ENCODE measurements around the gene LUC7L. TPM values are rescaled to one million over a fixed set of nuclear protein-coding genes. Genes with fewer than 3 reads are reported as not detected.

Gene LUC7L
- total and polyA plus RNA-seq, 2 of the 8 experiments (the other 6 are each of a cell fraction or from before 2014, with no cell fraction given) = 49.7 to 129 TPM

- FAIRE-seq (no peak), DNase-seq (ENCODE audit: low read depth in 1 of 2, low spot score in 2 of 2) (no peak)
- H2BK120ac ChIP-seq (replicated peaks; ENCODE audit: low read depth, low read length) = no peak overlapping the region
- H4K8ac ChIP-seq (ENCODE audit: extremely low read depth, insufficient read depth, low read length) = no peak overlapping the region
- H3K23ac ChIP-seq (ENCODE audit: insufficient read length) = no peak overlapping the region
- 91% methylated on average over 10 of the region's 13 CpGs; no CpG with 5 or more reads in 1 of the 2 experiments for WGBS, 2 experiments (ENCODE audit: extremely low coverage in 1 of 2, insufficient coverage in 1 of 2, insufficient read length in 1 of 2, insufficient replicate concordance in 2 of 2, low coverage in 1 of 2, low lambda C conversion rate in 2 of 2, missing lambda C conversion rate in 1 of 2)
- no peak overlapping the region for H3K4ac ChIP-seq (replicated peaks; ENCODE audit: insufficient read length, low read depth, low read length)
- no peak overlapping the region for H2BK20ac ChIP-seq (ENCODE audit: low read length)
- no peak overlapping the region for H3K56ac ChIP-seq (replicated peaks; ENCODE audit: insufficient read length, low read depth, low read length)
- no peak for TF ChIP-seq NRF1 (IDR thresholded peaks at IDR 0.05; ENCODE audit: low read depth, low read length)
- TF ChIP-seq KDM1A (IDR thresholded peaks at IDR 0.05; ENCODE audit: borderline replicate concordance, low read length) = no peak
- no peak for TF ChIP-seq CHD2 (IDR thresholded peaks at IDR 0.05; ENCODE audit: low read length)
- no peak for TF ChIP-seq EP300 (IDR thresholded peaks at IDR 0.05; ENCODE audit: borderline replicate concordance in 1 of 2, low read depth in 2 of 2, low read length in 2 of 2)
- no peak for TF ChIP-seq RFX5 (IDR thresholded peaks at IDR 0.05; ENCODE audit: borderline replicate concordance, low read depth, low read length)
- TF ChIP-seq CTBP2 (IDR thresholded peaks at IDR 0.05; ENCODE audit: borderline replicate concordance, insufficient read depth, insufficient read length, low read length) = no peak
- no peak for TF ChIP-seq SIX5 (IDR thresholded peaks at IDR 0.05; ENCODE audit: low read depth, low read length)
- TF ChIP-seq YY1 (IDR thresholded peaks at IDR 0.05; ENCODE audit: low read depth, low read length) = no peak
- no peak for TF ChIP-seq EZH2 (IDR thresholded peaks at IDR 0.05; ENCODE audit: low read depth, low read length, severe bottlenecking)
- no peak for TF ChIP-seq RBBP5 (IDR thresholded peaks at IDR 0.05; ENCODE audit: borderline replicate concordance, low read depth, low read length)
- no peak for TF ChIP-seq CREB1 (IDR thresholded peaks at IDR 0.05)
- no peak for TF ChIP-seq GABPA (IDR thresholded peaks at IDR 0.05; ENCODE audit: borderline replicate concordance, insufficient read depth, low read length)
- TF ChIP-seq KDM5A (IDR thresholded peaks at IDR 0.05; ENCODE audit: low read length) = no peak
- no peak for TF ChIP-seq CBX5 (IDR thresholded peaks at IDR 0.05; ENCODE audit: low read depth, low read length)
- no peak for TF ChIP-seq MAFK (IDR thresholded peaks at IDR 0.05; ENCODE audit: low read depth, low read length)
- H2AK5ac ChIP-seq (ENCODE audit: low read depth, low read length) = no peak overlapping the region
- no peaks in the 10 kb centered on the region for H3K79me2 ChIP-seq (ENCODE audit: control insufficient read depth in 1 of 2, insufficient read depth in 2 of 2, low read length in 2 of 2)
- no peaks in the 10 kb centered on the region for H3K9me3 ChIP-seq (ENCODE audit: insufficient read depth in 2 of 2, low read depth in 1 of 2, low read length in 1 of 2)
- H3K4me3 ChIP-seq (ENCODE audit: extremely low read depth in 1 of 4, insufficient read depth in 2 of 4, low read depth in 3 of 4, low read length in 4 of 4) = no peak overlapping the region
- H3K9ac ChIP-seq (replicated peaks in 1 of 4; ENCODE audit: extremely low read depth in 1 of 4, low read depth in 3 of 4, low read length in 3 of 4) = no peak overlapping the region
- H3K27ac ChIP-seq (ENCODE audit: low read depth, low read length) = no peak overlapping the region
- no peak overlapping the region; the same call in 1 of the 2 replicates for H2BK5ac ChIP-seq (ENCODE audit: low read depth, low read length)
- no peaks in the 10 kb centered on the region for H3K27me3 ChIP-seq (replicated peaks in 1 of 4; ENCODE audit: control insufficient read depth in 3 of 4, extremely low read depth in 1 of 4, insufficient read depth in 3 of 4, low read length in 3 of 4)
- no peaks in the 10 kb centered on the region for H3K79me1 ChIP-seq (ENCODE audit: low read depth, low read length)
- no peak overlapping the region for H2BK15ac ChIP-seq (ENCODE audit: low read length)
- no peaks in the 10 kb centered on the region for H3K4me1 ChIP-seq (replicated peaks in 1 of 4; ENCODE audit: control insufficient read depth in 3 of 4, insufficient read depth in 4 of 4, low read length in 3 of 4)
- ChIA-PET CTCF (ENCODE audit: partially characterized antibody) (interaction anchor here (0.6 kb wide), 1 partner anchor 185 kb away, joined by 3 read pairs; no protein-coding TSS in a partner anchor), POLR2A (ENCODE audit: partially characterized antibody) (no interaction called here)
- H3K18ac ChIP-seq (ENCODE audit: extremely low read depth, low read length) = no peak overlapping the region
- H3K14ac ChIP-seq (ENCODE audit: insufficient read length) = no peak overlapping the region
- no peak overlapping the region for H3K4me2 ChIP-seq (ENCODE audit: insufficient read depth in 1 of 2, low read depth in 2 of 2, low read length in 2 of 2)
- H4K5ac ChIP-seq (ENCODE audit: insufficient read length, low read depth, low read length) = no peak overlapping the region
- H2AFZ ChIP-seq (ENCODE audit: low read length) = no peak overlapping the region
- no peak overlapping the region for H2BK12ac ChIP-seq (ENCODE audit: low read depth, low read length)
- peaks cover 0 to 12% of the 10 kb centered on the region in 2 experiments for H4K20me1 ChIP-seq (replicated peaks in 1 of 2; ENCODE audit: control insufficient read depth in 1 of 2, insufficient read depth in 2 of 2, low read length in 2 of 2)
- no peaks in the 10 kb centered on the region for H3K23me2 ChIP-seq (ENCODE audit: low read depth, low read length)
- no peak overlapping the region for H4K91ac ChIP-seq (replicated peaks; ENCODE audit: insufficient read length, low read length)
- H3K36me3 ChIP-seq (ENCODE audit: control insufficient read depth in 2 of 4, insufficient read depth in 4 of 4, low read length in 3 of 4) = peaks cover 5 to 18% (median 10%) of the 10 kb centered on the region in 4 experiments; a peak in 6 of 8 replicates
These were observed 30.6 kb upstream of the LUC7L start for GRCh38 chr16:259814-260253.
